BJ (cell line): ENCODE results near the gene KIF5A. TPM values are rescaled to one million over a fixed set of nuclear protein-coding genes. Genes with fewer than 3 reads are reported as not detected.
"Not testable (repeated sequence)": the region's sequence is repeated elsewhere in the genome, so short reads cannot be mapped to it uniquely, and the experiment has no call there.

Experiments used
- CTCF ChIA-PET: fragments of 350-600 bp; formaldehyde crosslinking; extraction: SDS; loops from one replicate; lab custom pipeline; 2021; ENCODE audit warnings: antibody characterized with exemption, inconsistent platforms; lab: Yijun Ruan, JAX
- POLR2A ChIA-PET: fragments of 300-600 bp; sonication (Branson Sonifier 250); formaldehyde crosslinking; extraction: SDS; loops from one replicate; lab custom pipeline; 2021; ENCODE audit warnings: antibody characterized with exemption; lab: Charles Lee
- DNase-seq: peaks from one replicate; pipeline ENCODE4 v3.0.0-alpha.2; 2011; ENCODE audit warnings: low read depth
- H3K27me3 ChIP-seq: 2 replicates; pipeline ENCODE4 v1.6.0; 2011; ENCODE audit warnings: low read length; ENCODE audit not compliant: control insufficient read depth, insufficient read depth
- H3K36me3 ChIP-seq: 2 replicates; pipeline ENCODE4 v1.5.1; 2011; ENCODE audit warnings: low read length; ENCODE audit not compliant: control insufficient read depth, insufficient read depth
- H3K4me3 ChIP-seq: 2 replicates; pipeline ENCODE4 v1.5.1; 2011; ENCODE audit warnings: low read depth, mild to moderate bottlenecking, control low read depth, low read length
- polyA plus RNA-seq: library from polyadenylated mRNA; depleted of rRNA; stranded (reverse); fragments of >200 nt; gene quantifications from 2 replicates; pipeline ENCODE4 v1.2.3, GENCODE V29; 2011
- TF ChIP-seq, protein P1 (sequence below): IDR thresholded peaks from 2 replicates; pipeline ENCODE4 v1.5.1; 2011; ENCODE audit warnings: low read depth, mild to moderate bottlenecking, control low read depth, inconsistent platforms, low read length, moderate library complexity; ENCODE audit not compliant: insufficient read depth

The KIF5A gene
- polyA plus RNA-seq, 1 experiment: 0.64 TPM

DNA sequence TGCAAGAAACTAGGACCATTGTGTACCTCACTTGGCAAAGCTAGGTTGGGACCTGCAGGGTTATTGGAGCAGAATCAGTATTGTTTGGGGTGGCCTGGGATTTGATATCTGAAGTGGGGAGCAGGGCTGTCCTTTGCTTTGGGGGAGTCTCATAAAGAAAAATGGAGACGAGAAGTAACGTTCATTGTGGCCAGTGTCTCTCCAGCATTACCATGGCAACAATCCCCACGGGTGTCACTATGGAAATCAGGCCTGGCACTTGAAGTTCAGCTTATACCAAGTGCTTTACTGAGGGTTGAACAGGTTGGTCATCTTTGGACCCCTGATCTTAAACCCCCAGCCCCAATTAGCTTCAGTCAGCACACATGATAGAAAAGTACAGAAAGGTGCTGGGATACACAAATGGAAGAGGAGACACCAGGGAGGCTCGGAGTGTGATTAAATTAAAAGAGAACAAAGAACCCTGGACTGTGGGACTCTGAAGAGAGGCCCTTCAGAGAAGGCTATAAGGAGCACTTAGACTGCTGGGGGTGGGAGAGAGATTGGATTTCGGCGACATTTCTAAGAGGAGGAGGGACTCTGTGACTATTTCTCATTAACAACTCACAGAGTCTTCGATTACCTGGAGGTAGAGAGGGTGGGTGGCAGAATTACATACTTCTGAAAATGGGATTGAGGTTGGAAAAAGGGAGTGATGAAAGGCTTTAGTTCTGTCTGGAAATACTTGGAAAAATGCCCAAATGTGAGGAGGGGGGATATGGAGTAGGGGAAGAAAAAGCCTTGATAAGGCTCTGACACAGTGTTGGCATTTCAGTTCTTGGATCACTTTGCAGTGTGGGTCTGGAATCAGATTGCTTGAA is 3.7 kb downstream of the KIF5A start:
- no peak for DNase-seq
- CTCF ChIA-PET: no interaction called here
- POLR2A ChIA-PET: no interaction called here
- Histone ChIP-seq H3K4me3 (no peak overlapping the region), H3K36me3 (no peaks in the 10 kb centered on the region), H3K27me3 (peaks cover 4% of the 10 kb centered on the region)
- TF ChIP-seq, protein P1, sequence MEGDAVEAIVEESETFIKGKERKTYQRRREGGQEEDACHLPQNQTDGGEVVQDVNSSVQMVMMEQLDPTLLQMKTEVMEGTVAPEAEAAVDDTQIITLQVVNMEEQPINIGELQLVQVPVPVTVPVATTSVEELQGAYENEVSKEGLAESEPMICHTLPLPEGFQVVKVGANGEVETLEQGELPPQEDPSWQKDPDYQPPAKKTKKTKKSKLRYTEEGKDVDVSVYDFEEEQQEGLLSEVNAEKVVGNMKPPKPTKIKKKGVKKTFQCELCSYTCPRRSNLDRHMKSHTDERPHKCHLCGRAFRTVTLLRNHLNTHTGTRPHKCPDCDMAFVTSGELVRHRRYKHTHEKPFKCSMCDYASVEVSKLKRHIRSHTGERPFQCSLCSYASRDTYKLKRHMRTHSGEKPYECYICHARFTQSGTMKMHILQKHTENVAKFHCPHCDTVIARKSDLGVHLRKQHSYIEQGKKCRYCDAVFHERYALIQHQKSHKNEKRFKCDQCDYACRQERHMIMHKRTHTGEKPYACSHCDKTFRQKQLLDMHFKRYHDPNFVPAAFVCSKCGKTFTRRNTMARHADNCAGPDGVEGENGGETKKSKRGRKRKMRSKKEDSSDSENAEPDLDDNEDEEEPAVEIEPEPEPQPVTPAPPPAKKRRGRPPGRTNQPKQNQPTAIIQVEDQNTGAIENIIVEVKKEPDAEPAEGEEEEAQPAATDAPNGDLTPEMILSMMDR: no peak

DNA sequence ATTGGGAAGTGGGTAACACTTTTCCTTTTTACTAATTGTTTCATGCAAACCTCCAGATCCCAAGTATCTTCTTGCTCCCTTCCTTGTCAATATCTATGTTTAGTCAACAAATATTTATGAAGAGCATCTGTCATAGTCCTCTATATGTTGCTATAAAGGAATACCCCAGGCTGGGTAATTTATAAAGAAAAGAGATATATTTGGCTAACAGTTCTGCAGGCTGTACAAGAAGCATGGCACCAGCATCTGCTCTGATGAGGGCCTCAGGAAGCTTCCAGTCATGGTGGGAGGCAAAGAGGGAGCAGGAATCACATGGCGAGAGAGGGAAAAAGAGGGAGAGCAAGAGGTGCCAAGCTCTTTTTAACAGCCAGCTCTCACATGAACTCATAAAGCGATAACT is 4.6 kb downstream of the KIF5A start:
- ChIA-PET CTCF (interaction anchor here (1.3 kb wide), 1 partner anchor 29 kb away, joined by 7 read pairs; no protein-coding TSS in a partner anchor), POLR2A (no interaction called here)

DNA sequence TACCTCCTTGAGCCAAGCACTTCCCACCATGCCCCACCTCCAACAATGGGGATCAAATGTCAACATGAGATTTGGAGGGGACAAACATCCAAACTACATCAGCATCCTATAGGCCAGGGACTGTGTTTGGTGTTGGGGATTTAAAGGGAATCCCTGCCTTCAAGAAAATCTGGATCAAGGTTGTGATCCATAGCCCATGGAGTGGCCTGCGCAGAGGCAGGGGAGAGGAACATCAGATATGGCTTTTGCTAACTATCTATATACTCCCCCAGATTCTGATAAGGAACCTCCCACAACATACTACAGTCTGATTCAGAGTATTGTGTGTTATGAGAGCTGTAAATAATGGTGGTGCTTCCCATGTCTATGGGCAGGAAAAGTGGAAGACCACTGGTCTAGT is 5.1 kb downstream of the KIF5A start:
- Histone ChIP-seq H3K27me3 (no peaks in the 10 kb centered on the region; the same call in 1 of the 2 replicates), H3K4me3 (no peak overlapping the region), H3K36me3 (no peaks in the 10 kb centered on the region)
- DNase-seq: no peak
- TF ChIP-seq, protein P1: no peak
- ChIA-PET CTCF (interaction anchor here (1.3 kb wide), 1 partner anchor 28 kb away, joined by 7 read pairs; no protein-coding TSS in a partner anchor), POLR2A (no interaction called here)

More for the DNA sequence above, 4.6 kb downstream of the KIF5A start:
- DNase-seq: no peak
- Histone ChIP-seq H3K4me3 (no peak overlapping the region), H3K36me3 (no peaks in the 10 kb centered on the region), H3K27me3 (no peaks in the 10 kb centered on the region; the same call in 1 of the 2 replicates)
- TF ChIP-seq, protein P1: no peak

DNA sequence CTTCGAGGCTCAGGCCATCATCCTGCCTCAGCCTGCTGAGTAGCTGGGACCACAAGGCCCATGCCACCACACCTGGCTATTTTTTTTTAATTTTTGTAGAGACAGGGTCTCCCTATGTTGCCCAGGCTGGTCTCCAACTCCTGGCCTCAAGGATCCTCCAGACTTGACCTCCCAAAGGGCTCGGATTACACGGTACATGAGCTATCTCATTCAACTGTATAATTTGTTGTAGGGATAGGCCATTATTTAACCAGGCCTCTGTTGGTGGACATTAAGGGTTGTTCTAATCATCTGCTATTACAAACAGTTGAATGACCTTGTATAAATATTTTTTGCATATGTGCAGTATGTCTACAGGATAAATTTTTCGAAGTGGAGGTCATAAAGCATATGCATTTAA is 9.0 kb downstream of the KIF5A start:
- ChIA-PET POLR2A (no interaction called here), CTCF (interaction anchor here (0.6 kb wide), 1 partner anchor 20 kb away, joined by 3 read pairs; no protein-coding TSS in a partner anchor)
- TF ChIP-seq, protein P1: no peak
- H3K4me3 ChIP-seq: no peak overlapping the region
- H3K36me3 ChIP-seq: no peaks in the 10 kb centered on the region
- H3K27me3 ChIP-seq: peaks cover 4% of the 10 kb centered on the region; the same call in 1 of the 2 replicates
- no peak for DNase-seq

DNA sequence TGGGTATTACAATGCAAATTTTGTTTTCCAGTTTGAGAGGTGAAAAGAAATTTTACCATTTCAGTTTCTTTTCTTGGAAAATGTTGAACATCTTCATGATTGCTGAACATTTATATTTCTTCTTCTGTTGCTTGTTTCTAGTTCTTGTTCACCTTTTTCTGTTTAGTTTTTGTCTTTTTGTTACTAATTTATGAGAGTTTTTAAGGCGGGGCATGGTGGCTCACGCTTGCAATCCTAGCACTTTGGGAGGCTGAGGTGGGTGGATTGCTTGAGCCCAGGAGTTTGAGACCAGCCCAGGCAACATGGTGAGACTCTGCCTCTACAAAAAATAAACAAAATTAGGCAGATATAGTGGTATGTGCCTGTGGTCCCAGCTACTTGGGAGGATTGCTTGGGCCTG is 10.7 kb downstream of the KIF5A start:
- no peak for DNase-seq
- TF ChIP-seq, protein P1: no peak
- ChIA-PET POLR2A (no interaction called here), CTCF (no interaction called here)
- Histone ChIP-seq H3K36me3 (no peaks in the 10 kb centered on the region), H3K27me3 (peaks cover 4% of the 10 kb centered on the region; the same call in 1 of the 2 replicates), H3K4me3 (no peak overlapping the region)

DNA sequence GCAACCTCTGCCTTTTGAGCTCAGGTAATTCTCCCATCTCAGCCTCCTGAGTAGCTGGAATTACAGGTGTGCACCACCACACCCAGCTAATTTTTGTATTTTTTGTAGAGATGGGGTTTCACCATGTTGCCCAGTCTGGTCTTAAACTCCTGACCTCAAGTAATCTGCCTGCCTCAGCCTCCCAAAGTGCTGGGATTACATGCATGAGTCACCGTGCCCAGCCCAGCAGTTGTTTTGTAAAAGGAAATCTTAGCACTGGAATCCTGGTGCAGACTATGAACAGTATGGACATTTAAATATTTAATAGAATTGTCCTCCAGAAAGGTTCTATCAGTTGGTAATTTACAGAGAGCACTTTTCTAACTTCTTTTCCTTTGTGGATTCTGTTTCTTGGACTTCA is 11.3 kb downstream of the KIF5A start:
- H3K36me3 ChIP-seq, DNase-seq, CTCF ChIA-PET, H3K4me3 ChIP-seq, POLR2A ChIA-PET, H3K27me3 ChIP-seq: not testable (repeated sequence)
